ENCODE measurements around the gene ZFP69B.

The ZFP69B gene

GRCh38 chr1:40423951-40424618 is 26.2 kb upstream of the ZFP69B start:
- no peak overlapping the region for H3K4me3 ChIP-seq (ENCODE audit: low read depth, low read length)
- ChIA-PET POLR2A (no interaction called here), CTCF (interaction anchor here (0.5 to 3.9 kb wide), 4 partner anchors 15 to 326 kb away, joined by 3 to 22 read pairs (median 4); no protein-coding TSS in a partner anchor)
- TF ChIP-seq MYNN (tag by site-specific recombination; IDR thresholded peaks at IDR 0.05; ENCODE audit: borderline replicate concordance) (no peak), ZNF248 (tag by site-specific recombination; IDR thresholded peaks at IDR 0.05) (no peak), ZNF2 (tag by site-specific recombination; IDR thresholded peaks at IDR 0.05) (no peak)
- peaks cover 6% of the 10 kb centered on the region for H3K4me1 ChIP-seq (ENCODE audit: control insufficient read depth, insufficient read depth, low read length)
- H3K27ac ChIP-seq (ENCODE audit: extremely low read depth, low read depth, low read length), result no peak overlapping the region
- H3K36me3 ChIP-seq (ENCODE audit: control insufficient read depth in 2 of 2, insufficient read depth in 1 of 2, low read length in 2 of 2), result peaks cover 0 to 34% of the 10 kb centered on the region in 2 experiments; a peak in 1 of 3 replicates
- H3K9me3 ChIP-seq (ENCODE audit: control insufficient read depth, insufficient read depth, low read depth, low read length), result no peaks in the 10 kb centered on the region

- Histone ChIP-seq H3K4me1 (ENCODE audit: control insufficient read depth, insufficient read depth, low read length) (peaks cover 6% of the 10 kb centered on the region), H3K9me3 (ENCODE audit: control insufficient read depth, insufficient read depth, low read depth, low read length) (no peaks in the 10 kb centered on the region), H3K36me3 (ENCODE audit: control insufficient read depth in 2 of 2, insufficient read depth in 1 of 2, low read length in 2 of 2) (peaks cover 0 to 34% of the 10 kb centered on the region in 2 experiments; a peak in 1 of 3 replicates), H3K4me3 (ENCODE audit: low read depth, low read length) (no peak overlapping the region), H3K27ac (ENCODE audit: extremely low read depth, low read depth, low read length) (no peak overlapping the region)
- CTCF ChIA-PET, result interaction anchor here (3.9 kb wide), 1 partner anchor 14 kb away, joined by 22 read pairs; no protein-coding TSS in a partner anchor
- TF ChIP-seq ZNF677 (tag by site-specific recombination; IDR thresholded peaks at IDR 0.05) (no peak), ZBTB8A (tag by site-specific recombination; IDR thresholded peaks at IDR 0.05) (no peak), ZNF549 (tag by site-specific recombination; IDR thresholded peaks at IDR 0.05) (no peak), ZNF133 (tag by site-specific recombination; IDR thresholded peaks at IDR 0.05) (no peak), ZNF140 (tag by site-specific recombination; IDR thresholded peaks at IDR 0.05) (no peak), ZNF610 (tag by site-specific recombination; IDR thresholded peaks at IDR 0.05; ENCODE audit: borderline replicate concordance) (no peak), ZNF529 (tag by site-specific recombination; IDR thresholded peaks at IDR 0.05; ENCODE audit: insufficient replicate concordance) (no peak), ZNF350 (tag by site-specific recombination; IDR thresholded peaks at IDR 0.05) (no peak), ZNF488 (tag by site-specific recombination; IDR thresholded peaks at IDR 0.05) (no peak), PRDM10 (tag by site-specific recombination; IDR thresholded peaks at IDR 0.05) (no peak), ZFP69B (tag by site-specific recombination; IDR thresholded peaks at IDR 0.05) (no peak), ZNF274 (IDR thresholded peaks at IDR 0.05; ENCODE audit: low read length) (no peak), ZNF274 (tag by site-specific recombination; IDR thresholded peaks at IDR 0.05; ENCODE audit: borderline replicate concordance) (no peak), PBX3 (CRISPR knock-in tag; IDR thresholded peaks at IDR 0.05) (no peak), ZNF157 (tag by site-specific recombination; IDR thresholded peaks at IDR 0.05) (no peak)
- POLR2A ChIA-PET, result interaction anchor here (1.5 kb wide), 1 partner anchor 25 kb away, joined by 4 read pairs; the partner anchor contains the start of gene ZFP69B
Measured at GRCh38 chr1:40425198-40425597, 25.1 kb upstream of the ZFP69B start.
